Measurements from ENCODE around the gene TTC39B.

DNA sequence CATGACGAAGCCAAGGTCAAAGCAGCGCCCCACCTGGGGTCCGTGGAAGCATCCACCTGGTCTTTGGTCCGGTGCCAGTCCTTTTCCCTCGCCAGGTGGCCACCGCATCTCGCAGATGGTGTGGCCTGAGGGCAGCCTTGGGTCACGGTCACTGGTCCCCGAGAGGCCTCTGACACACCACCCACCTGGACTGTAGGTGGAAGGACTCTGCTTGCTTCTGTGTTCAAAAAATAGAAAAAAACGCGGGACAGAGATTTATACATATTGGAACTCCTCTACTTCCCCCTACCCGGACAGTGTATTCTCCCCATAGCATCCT is 466 bp upstream of the TTC39B start:
- TF ChIP-seq, protein P1, sequence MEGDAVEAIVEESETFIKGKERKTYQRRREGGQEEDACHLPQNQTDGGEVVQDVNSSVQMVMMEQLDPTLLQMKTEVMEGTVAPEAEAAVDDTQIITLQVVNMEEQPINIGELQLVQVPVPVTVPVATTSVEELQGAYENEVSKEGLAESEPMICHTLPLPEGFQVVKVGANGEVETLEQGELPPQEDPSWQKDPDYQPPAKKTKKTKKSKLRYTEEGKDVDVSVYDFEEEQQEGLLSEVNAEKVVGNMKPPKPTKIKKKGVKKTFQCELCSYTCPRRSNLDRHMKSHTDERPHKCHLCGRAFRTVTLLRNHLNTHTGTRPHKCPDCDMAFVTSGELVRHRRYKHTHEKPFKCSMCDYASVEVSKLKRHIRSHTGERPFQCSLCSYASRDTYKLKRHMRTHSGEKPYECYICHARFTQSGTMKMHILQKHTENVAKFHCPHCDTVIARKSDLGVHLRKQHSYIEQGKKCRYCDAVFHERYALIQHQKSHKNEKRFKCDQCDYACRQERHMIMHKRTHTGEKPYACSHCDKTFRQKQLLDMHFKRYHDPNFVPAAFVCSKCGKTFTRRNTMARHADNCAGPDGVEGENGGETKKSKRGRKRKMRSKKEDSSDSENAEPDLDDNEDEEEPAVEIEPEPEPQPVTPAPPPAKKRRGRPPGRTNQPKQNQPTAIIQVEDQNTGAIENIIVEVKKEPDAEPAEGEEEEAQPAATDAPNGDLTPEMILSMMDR (IDR thresholded peaks at IDR 0.05) = peak in 1 of 7 experiments; percentile 0
- TF ChIP-seq POLR2A (IDR thresholded peaks at IDR 0.05) = no peak
